ENCODE measurements around the gene FAM13A.
"Not testable (repeated sequence)": the region's sequence is repeated elsewhere in the genome, so short reads cannot be mapped to it uniquely, and the experiment has no call there.

FAM13A gene

GRCh38 chr4:88960576-88960975 is 96.4 kb downstream of the FAM13A start:
- DNase-seq (ENCODE audit: low spot score), result no peak

- no peak for DNase-seq (ENCODE audit: low spot score)
These were observed 98.9 kb downstream of the FAM13A start for GRCh38 chr4:88958080-88958479.

GRCh38 chr4:88957570-88957969 is 99.4 kb downstream of the FAM13A start:
- no peak for DNase-seq (ENCODE audit: low spot score)

GRCh38 chr4:88955580-88956380 is 101.2 kb downstream of the FAM13A start:
- no peak for DNase-seq (ENCODE audit: low spot score)

GRCh38 chr4:88953400-88953799 is 103.6 kb downstream of the FAM13A start:
- no peak for DNase-seq (ENCODE audit: low spot score)

GRCh38 chr4:88952081-88952480 is 104.9 kb downstream of the FAM13A start:
- DNase-seq (ENCODE audit: low spot score), result no peak

- DNase-seq (ENCODE audit: low spot score), result no peak
These were observed 107.4 kb downstream of the FAM13A start for GRCh38 chr4:88949605-88950004.

GRCh38 chr4:88940506-88940905 is 116.5 kb downstream of the FAM13A start:
- DNase-seq (ENCODE audit: low spot score), result no peak

GRCh38 chr4:88939697-88940096 is 117.3 kb downstream of the FAM13A start:
- no peak for DNase-seq (ENCODE audit: low spot score)

- no peak for DNase-seq (ENCODE audit: low spot score)
These were observed 118.8 kb downstream of the FAM13A start for GRCh38 chr4:88938138-88938537.

GRCh38 chr4:88937081-88937480 is 119.9 kb downstream of the FAM13A start:
- no peak for DNase-seq (ENCODE audit: low spot score)

GRCh38 chr4:88933414-88934160 is 123.4 kb downstream of the FAM13A start:
- no peak for DNase-seq (ENCODE audit: low spot score)

GRCh38 chr4:88928852-88929251 is 128.1 kb downstream of the FAM13A start:
- DNase-seq (ENCODE audit: low spot score), result no peak

- DNase-seq (ENCODE audit: low spot score), result no peak
These were observed 129.6 kb downstream of the FAM13A start for GRCh38 chr4:88927420-88927819.

- no peak for DNase-seq (ENCODE audit: low spot score)
These were observed 137.9 kb downstream of the FAM13A start for GRCh38 chr4:88919056-88919455.

GRCh38 chr4:88913181-88913580 is 143.8 kb downstream of the FAM13A start:
- not testable (repeated sequence) for DNase-seq (ENCODE audit: low spot score)

- DNase-seq (ENCODE audit: low spot score), result no peak
These were observed 145.5 kb downstream of the FAM13A start for GRCh38 chr4:88911246-88912212.

GRCh38 chr4:88910101-88910500 is 146.9 kb downstream of the FAM13A start:
- DNase-seq (ENCODE audit: low spot score), result no peak

GRCh38 chr4:88908521-88908920 is 148.5 kb downstream of the FAM13A start:
- no peak for DNase-seq (ENCODE audit: low spot score)

GRCh38 chr4:88908003-88908402 is 149.0 kb downstream of the FAM13A start:
- no peak for DNase-seq (ENCODE audit: low spot score)

GRCh38 chr4:88907478-88907877 is 149.5 kb downstream of the FAM13A start:
- no peak for DNase-seq (ENCODE audit: low spot score)

GRCh38 chr4:88904240-88904639 is 152.7 kb downstream of the FAM13A start:
- DNase-seq (ENCODE audit: low spot score), result not testable (repeated sequence)
